Pancreas (tissue), 10 donors: ENCODE measurements around the gene NAV1. TPM values are rescaled to one million over a fixed set of nuclear protein-coding genes. Genes with fewer than 3 reads are reported as not detected.

ENCODE experiments used
- ATAC-seq, 4 donors: fragments of 200-7000 bp; cut with Tn5 transposase; one replicate each; pipeline versions ENCODE4 v1.8.0 to v1.9.1; 2020; ENCODE audit warnings: mild to moderate bottlenecking in 4 of 4, moderate library complexity in 4 of 4
- DNase-seq, 6 donors: peaks; one replicate each; pipeline ENCODE4 v3.0.0-alpha.2; 2020
- FAIRE-seq: peaks from 2 replicates; lab custom pipeline; 2012; peaks lifted over from hg19 to GRCh38; lab: Jason Lieb, UNC
- H3K27ac ChIP-seq, 4 donors: fragments of 200-600 bp; sonication (generic); 1 replicate in 3 of 4; 2 replicates in 1 of 4; pipeline versions ENCODE4 v1.5.0 to v1.8.0; 2020
- H3K27me3 ChIP-seq, 4 donors: fragments of 200-600 bp; one replicate each; pipeline ENCODE4 v1.8.0; 2021
- H3K36me3 ChIP-seq, 3 donors: fragments of 200-600 bp; sonication (generic) in 1 of 3; one replicate each; pipeline versions ENCODE4 v1.5.0 to v1.8.0; 2020 to 2021
- H3K4me1 ChIP-seq, 3 donors: fragments of 200-600 bp; one replicate each; pipeline ENCODE4 v1.8.0; 2021
- H3K4me3 ChIP-seq, 4 donors: fragments of 200-600 bp; sonication (generic) in 2 of 4; one replicate each; pipeline versions ENCODE4 v1.5.0 to v1.8.0; 2020 to 2021
- H3K9me3 ChIP-seq, 4 donors: fragments of 200-600 bp; one replicate each; pipeline ENCODE4 v1.8.0; 2021
- WGBS, 2 donors: extraction: QIAGEN DNeasy Blood & Tissue Kit; methylation state at CpG; one replicate each; pipeline ENCODE4 v1.1.7; 2013; 5-methylcytosine and 5-hydroxymethylcytosine counted together
- intact Hi-C, 3 donors: fragments of 100-400 bp; cut with DNase I; formaldehyde crosslinking; loops; one replicate each; pipeline versions ENCODE4 v1.11.1 to v1.14.2; 2022
- polyA plus RNA-seq, 2 donors: library from polyadenylated mRNA; stranded (reverse); fragments of 200-250 nt; gene quantifications; one replicate each; pipeline ENCODE4 v1.2.3, GENCODE V29; 2013
- total RNA-seq, 6 donors: library from RNA; stranded (reverse); fragmentation: NEBNext Ultra II Directional in 4 of 6; extraction: Animal tissue kit (Norgen Biotek cat#: 25700) in 4 of 6; gene quantifications; one replicate each; pipeline versions ENCODE4 v1.2.1 to v1.2.4, GENCODE V29; 2021 to 2023
- TF ChIP-seq, protein P1 (sequence below), 4 donors: fragments of 200-600 bp; sonication (generic) in 3 of 4; IDR thresholded peaks; one replicate each; pipeline versions ENCODE4 v1.5.0 to v1.8.0; 2021; ENCODE audit warnings: antibody characterized with exemption in 4 of 4
- donor health status: healthy with polysubstance abuse.
- donor health status: DM: no; HTN: no; CAD: no; lungs with moderate emphysema.
- donor health status: DM: no; HTN: no; CAD: no.
- donor health status: control.
- donor health status: control.
- donor health status: Bipolar disorder and iron deficiency.
- donor health status: DM: yes; HTN: yes; CAD: no.
- donor health status: DM: no; HTN: no; CAD: no.
- donor health status: DM: no; HTN: no; CAD: no.
- donor health status: DM: yes; HTN: yes; CAD: no.

Gene NAV1
- total and polyA plus RNA-seq, 8 donors, result 5.6 to 13.6 (median 7.3) TPM

DNA sequence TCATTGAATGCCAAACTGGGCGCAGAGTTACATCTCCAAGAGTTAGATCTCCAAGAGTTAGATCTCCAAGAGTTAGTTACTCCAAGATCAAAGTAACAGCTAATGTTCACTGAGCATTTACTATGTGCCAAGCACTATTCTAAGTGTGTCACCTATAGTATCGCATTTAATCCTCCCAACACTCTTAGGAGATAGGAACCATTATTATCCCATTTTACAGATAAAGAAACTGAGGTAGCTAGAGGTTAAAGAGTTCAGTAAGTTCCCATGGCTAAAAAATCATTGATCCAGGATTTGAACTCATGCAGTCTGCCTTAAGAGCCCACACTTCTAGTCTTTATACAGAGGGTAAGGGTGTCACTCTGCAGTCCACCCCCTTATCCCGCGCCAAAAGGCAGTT lies 1.5 kb upstream of the NAV1 start:
- DNase-seq (no peak), ATAC-seq (no peak), FAIRE-seq (no peak)
- Histone ChIP-seq H3K27ac (no peak overlapping the region), H3K27me3 (no peaks in the 10 kb centered on the region), H3K4me1 (peaks cover 0 to 5% (median 4%) of the 10 kb centered on the region in 3 donors), H3K4me3 (no peak overlapping the region), H3K9me3 (no peaks in the 10 kb centered on the region), H3K36me3 (no peaks in the 10 kb centered on the region)
- 94 to 97% methylated on average over 4 of the region's 4 CpGs for WGBS, 2 donors
- TF ChIP-seq, protein P1, sequence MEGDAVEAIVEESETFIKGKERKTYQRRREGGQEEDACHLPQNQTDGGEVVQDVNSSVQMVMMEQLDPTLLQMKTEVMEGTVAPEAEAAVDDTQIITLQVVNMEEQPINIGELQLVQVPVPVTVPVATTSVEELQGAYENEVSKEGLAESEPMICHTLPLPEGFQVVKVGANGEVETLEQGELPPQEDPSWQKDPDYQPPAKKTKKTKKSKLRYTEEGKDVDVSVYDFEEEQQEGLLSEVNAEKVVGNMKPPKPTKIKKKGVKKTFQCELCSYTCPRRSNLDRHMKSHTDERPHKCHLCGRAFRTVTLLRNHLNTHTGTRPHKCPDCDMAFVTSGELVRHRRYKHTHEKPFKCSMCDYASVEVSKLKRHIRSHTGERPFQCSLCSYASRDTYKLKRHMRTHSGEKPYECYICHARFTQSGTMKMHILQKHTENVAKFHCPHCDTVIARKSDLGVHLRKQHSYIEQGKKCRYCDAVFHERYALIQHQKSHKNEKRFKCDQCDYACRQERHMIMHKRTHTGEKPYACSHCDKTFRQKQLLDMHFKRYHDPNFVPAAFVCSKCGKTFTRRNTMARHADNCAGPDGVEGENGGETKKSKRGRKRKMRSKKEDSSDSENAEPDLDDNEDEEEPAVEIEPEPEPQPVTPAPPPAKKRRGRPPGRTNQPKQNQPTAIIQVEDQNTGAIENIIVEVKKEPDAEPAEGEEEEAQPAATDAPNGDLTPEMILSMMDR (IDR thresholded peaks at IDR 0.05), result no peak
- intact Hi-C loops, result no loop called here

DNA sequence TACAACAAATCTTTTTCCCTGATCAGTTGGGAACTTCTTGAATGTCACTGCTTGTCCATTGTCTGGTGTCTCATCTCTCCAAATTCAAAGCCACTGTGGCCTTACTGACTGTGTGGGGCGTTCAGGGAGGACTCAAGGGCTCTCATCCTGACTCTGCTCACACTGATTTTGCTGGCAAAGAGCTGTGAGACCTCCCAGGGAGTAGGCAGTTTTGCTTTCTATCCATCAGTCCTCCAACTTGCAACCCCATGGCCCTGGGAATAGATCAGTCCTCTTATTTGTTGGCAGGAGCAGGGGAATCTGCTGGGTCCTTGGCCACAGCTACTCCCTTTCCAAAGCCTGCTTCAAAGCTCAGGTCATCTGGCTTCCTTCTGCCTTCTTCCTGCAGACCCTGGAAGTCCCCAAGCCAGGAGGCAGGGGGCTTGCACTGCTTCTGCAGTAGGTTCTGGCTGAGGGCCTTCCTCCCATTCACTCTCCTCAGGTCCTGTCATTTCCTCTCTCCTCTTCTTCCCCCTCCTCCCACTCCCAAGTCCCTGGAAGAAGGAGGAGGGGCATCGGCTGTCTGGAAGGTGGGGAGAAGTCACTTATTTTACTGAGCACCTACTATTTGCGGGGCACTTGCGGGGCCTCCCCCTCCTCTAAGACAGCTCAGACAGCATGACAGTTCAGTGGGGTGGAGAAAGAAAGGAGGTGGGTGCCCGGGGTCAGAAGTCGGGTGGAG lies 876 bp upstream of the NAV1 start:
- FAIRE-seq (no peak), ATAC-seq (peak in 1 of 4 donors; percentile 3), DNase-seq (no peak)
- intact Hi-C loops, result no loop called here
- 41 to 58% methylated on average over 6 of the region's 6 CpGs for WGBS, 2 donors
- Histone ChIP-seq H3K36me3 (no peaks in the 10 kb centered on the region), H3K27me3 (no peaks in the 10 kb centered on the region), H3K9me3 (no peaks in the 10 kb centered on the region), H3K4me1 (peaks cover 0 to 5% (median 3%) of the 10 kb centered on the region in 3 donors), H3K27ac (no peak overlapping the region), H3K4me3 (peak overlapping the region in 3 of 4 donors; percentile 55 to 68 (median 59))
- TF ChIP-seq, protein P1 (IDR thresholded peaks at IDR 0.05), result no peak

DNA sequence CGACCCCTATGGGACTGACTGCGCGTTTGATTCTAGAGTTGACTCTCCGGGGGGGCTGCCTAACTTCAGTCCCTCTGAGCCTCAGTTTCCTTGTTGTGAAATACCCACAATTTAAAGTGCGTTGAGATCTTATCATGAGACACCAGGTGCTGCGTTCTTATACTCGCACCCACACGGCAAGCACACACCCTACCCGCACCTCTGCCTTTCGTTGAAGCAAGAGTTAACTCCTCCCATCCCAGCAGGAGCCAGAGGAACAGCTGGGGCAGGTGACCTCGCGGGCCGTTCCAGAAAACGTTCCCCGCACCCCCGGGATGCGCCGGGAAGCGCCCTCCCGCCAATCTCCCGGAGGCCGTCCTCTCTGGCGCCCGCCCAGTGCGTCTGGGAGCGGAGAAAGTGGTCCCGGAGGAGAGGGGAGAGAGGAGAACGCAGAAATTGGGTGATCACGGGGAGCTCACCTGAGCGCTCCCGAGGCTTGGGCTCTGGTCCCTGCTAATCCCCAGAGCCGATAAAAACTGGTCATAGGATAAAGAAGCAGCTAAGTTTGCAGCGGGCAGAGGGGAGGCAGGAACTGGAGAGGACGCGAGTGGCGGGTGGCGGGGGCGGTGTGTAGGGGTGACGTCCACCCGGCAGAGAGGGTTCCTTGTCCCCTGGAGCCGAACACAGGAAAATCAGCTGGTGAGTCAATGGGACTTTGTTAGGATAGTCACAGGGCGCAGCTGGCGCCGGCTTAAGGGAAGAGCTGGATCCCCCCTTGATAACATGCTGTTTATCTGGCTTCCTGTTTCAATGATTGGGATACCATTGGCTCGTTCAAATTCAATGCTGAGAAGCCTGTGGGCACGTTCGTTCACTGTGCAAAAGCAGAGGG lies 869 bp downstream of the NAV1 start:
- 16 to 21% methylated on average over 47 of the region's 47 CpGs for whole genome bisulfite sequencing, 2 donors
- DNase-seq, result no peak
- intact Hi-C loops, result no loop called here
- TF ChIP-seq, protein P1 (IDR thresholded peaks at IDR 0.05), result no peak
- no peaks in the 10 kb centered on the region for H3K36me3 ChIP-seq
- ATAC-seq, result peak in 3 of 4 donors; percentile 22 to 34 (median 26)
- no peaks in the 10 kb centered on the region for H3K9me3 ChIP-seq
- H3K27me3 ChIP-seq, result no peaks in the 10 kb centered on the region
- H3K4me1 ChIP-seq, result peaks cover 0 to 5% (median 3%) of the 10 kb centered on the region in 3 donors
- H3K4me3 ChIP-seq, result peak overlapping the region; percentile 40 to 68 (median 57)
- FAIRE-seq, result no peak
- H3K27ac ChIP-seq, result peak overlapping the region in 2 of 4 donors; percentile 33 to 48

DNA sequence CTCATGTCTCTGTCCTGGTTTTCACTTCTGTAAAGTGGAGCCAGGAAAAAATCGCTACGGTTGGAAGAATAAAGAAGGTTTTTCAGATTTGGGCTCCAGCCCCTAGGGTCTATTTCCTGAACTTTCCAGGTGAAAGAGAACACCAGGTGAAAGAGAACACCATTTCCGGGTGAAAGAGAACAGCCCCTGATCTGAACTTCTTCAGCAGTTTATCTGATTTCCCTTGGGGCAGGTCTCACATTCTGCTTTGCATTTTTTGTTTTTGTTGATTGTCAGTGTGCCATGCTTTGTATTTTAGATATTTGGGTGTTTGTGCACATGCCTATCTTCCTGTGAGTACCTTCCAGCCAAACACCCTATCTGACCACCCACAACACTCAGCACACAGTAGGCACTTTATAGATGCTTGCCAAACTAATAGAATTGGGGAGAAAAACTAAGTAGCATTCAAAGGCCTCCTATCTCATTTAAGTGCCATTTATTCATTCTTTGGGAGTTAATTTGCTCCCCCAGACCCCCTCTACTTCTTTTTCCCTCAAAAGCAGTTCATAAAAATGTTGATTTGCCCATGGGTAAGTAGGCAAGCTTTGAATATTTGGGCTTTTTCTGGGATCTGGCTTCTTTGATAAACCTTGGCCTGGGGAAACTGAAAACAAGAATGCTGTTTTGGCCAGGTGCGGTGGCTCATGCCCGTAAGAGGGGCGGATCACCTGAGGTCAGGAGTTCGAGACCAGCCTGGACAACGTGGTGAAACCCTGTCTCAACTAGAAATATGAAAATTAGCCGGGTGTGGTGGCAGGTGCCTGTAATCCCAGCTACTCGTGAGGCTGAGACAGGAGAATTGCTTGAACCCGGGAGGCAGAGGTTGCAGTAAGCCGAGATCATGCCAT lies 2.2 kb downstream of the NAV1 start:
- H3K4me1 ChIP-seq, result peaks cover 0 to 5% (median 3%) of the 10 kb centered on the region in 3 donors
- H3K4me3 ChIP-seq, result no peak overlapping the region
- intact Hi-C loops, result no loop called here
- H3K9me3 ChIP-seq, result no peaks in the 10 kb centered on the region
- WGBS, 2 donors, result 92 to 94% methylated on average over 12 of the region's 12 CpGs
- H3K27ac ChIP-seq, result peak overlapping the region in 1 of 4 donors; percentile 32
- FAIRE-seq (no peak), DNase-seq (no peak), ATAC-seq (no peak)
- TF ChIP-seq, protein P1 (IDR thresholded peaks at IDR 0.05), result no peak
- H3K36me3 ChIP-seq, result no peaks in the 10 kb centered on the region
- no peaks in the 10 kb centered on the region for H3K27me3 ChIP-seq
